Osteocyte (in vitro differentiated cells): Measurements from ENCODE around the gene C5. TPM values are rescaled to one million over a fixed set of nuclear protein-coding genes. Genes with fewer than 3 reads are reported as not detected.
A peak's percentile ranks its signal among the peaks of the same experiment; 100 is the strongest.

Experiments
- DNase-seq: peaks from one replicate; pipeline ENCODE4 v3.0.0; 2021; ENCODE audit warnings: mixed read lengths; ENCODE audit not compliant: unreplicated experiment; ENCODE audit errors: extremely low spot score
- H3K27ac Mint-ChIP-seq: one replicate; pipeline ENCODE4 v1.8.0; 2021; ENCODE audit warnings: mild to moderate bottlenecking, mixed read lengths; ENCODE audit not compliant: unreplicated experiment
- H3K27me3 Mint-ChIP-seq: one replicate; pipeline ENCODE4 v1.8.0; 2021; ENCODE audit warnings: mixed read lengths; ENCODE audit not compliant: unreplicated experiment
- H3K36me3 Mint-ChIP-seq: one replicate; pipeline ENCODE4 v1.8.0; 2021; ENCODE audit warnings: mixed read lengths; ENCODE audit not compliant: unreplicated experiment
- H3K4me1 Mint-ChIP-seq: one replicate; pipeline ENCODE4 v1.8.0; 2021; ENCODE audit warnings: mixed read lengths; ENCODE audit not compliant: unreplicated experiment
- H3K4me3 Mint-ChIP-seq: one replicate; pipeline ENCODE4 v1.8.0; 2021; ENCODE audit warnings: mild to moderate bottlenecking, moderate library complexity, mixed read lengths; ENCODE audit not compliant: unreplicated experiment
- H3K9me3 Mint-ChIP-seq: one replicate; pipeline ENCODE4 v1.8.0; 2021; ENCODE audit warnings: mixed read lengths; ENCODE audit not compliant: unreplicated experiment
- CTCF ChIP-seq: fragments of 200-600 bp; sonication (generic); IDR thresholded peaks from 2 replicates; pipeline ENCODE4 v1.5.0; 2021; ENCODE audit warnings: antibody characterized with exemption, mild to moderate bottlenecking, moderate library complexity
- total RNA-seq: library from RNA; stranded (reverse); gene quantifications from 2 replicates; pipeline ENCODE4 v1.2.1, GENCODE V29; 2021

The C5 gene
- total RNA-seq, 1 donor from 2014 or later, result 6.3 TPM

GRCh38 chr9:120913647-120914264 lies 136.3 kb downstream of the C5 start:
- TF ChIP-seq CTCF, result no peak
- Mint-ChIP-seq H3K4me3 (no peak overlapping the region), H3K27ac (peak overlapping the region; percentile 27), H3K36me3 (peaks cover 19% of the 10 kb centered on the region), H3K9me3 (peaks cover 4% of the 10 kb centered on the region), H3K27me3 (no peaks in the 10 kb centered on the region), H3K4me1 (peaks cover 48% of the 10 kb centered on the region)
- DNase-seq, result no peak

DNA sequence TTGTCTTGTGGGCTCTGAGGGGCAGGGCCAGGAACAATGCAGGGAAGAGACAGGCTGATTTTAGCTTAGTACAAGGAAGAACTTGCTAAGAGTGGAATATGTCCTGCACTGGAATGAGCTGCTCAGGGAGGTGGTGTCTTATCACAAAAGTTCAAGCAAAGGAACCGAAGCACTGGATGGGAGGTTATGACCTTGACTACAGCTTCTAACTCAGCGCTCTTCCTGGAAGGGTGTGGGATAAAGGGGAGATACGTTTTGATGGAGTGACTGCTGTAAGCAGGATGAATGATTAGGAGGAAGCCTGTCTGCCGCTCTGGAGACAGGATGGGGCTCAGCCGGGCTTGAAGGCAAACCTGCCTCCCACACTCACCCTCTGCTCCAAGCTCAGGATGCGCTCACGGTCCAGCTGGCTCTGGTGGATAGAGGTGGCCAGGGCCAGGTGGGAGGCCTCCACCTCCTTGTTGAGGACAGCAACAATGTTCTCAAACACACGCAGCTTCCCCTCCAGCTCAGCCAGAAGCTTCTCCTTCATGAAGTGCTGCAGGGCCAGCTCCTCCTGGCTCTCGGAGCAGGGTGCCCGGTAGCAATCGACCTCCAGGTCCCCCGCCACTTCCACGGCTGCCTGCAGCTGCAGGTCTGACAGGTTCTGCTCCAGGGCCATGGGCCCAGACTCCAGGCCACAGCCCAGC lies 137.0 kb downstream of the C5 start:
- Mint-ChIP-seq H3K9me3 (peaks cover 4% of the 10 kb centered on the region), H3K27me3 (no peaks in the 10 kb centered on the region)
- TF ChIP-seq CTCF, result no peak

GRCh38 chr9:120911295-120911837 lies 138.7 kb downstream of the C5 start:
- H3K27me3 Mint-ChIP-seq, result no peaks in the 10 kb centered on the region
- no peak for TF ChIP-seq CTCF
- peaks cover 26% of the 10 kb centered on the region for H3K4me1 Mint-ChIP-seq
- H3K4me3 Mint-ChIP-seq, result no peak overlapping the region
- no peak for DNase-seq
- no peaks in the 10 kb centered on the region for H3K9me3 Mint-ChIP-seq
- H3K27ac Mint-ChIP-seq, result no peak overlapping the region
- H3K36me3 Mint-ChIP-seq, result peaks cover 15% of the 10 kb centered on the region

More for the DNA sequence above, 137.0 kb downstream of the C5 start:
- DNase-seq, result no peak
- Mint-ChIP-seq H3K36me3 (peaks cover 19% of the 10 kb centered on the region), H3K27ac (peak overlapping the region; percentile 35), H3K4me3 (no peak overlapping the region), H3K4me1 (peaks cover 43% of the 10 kb centered on the region)

DNA sequence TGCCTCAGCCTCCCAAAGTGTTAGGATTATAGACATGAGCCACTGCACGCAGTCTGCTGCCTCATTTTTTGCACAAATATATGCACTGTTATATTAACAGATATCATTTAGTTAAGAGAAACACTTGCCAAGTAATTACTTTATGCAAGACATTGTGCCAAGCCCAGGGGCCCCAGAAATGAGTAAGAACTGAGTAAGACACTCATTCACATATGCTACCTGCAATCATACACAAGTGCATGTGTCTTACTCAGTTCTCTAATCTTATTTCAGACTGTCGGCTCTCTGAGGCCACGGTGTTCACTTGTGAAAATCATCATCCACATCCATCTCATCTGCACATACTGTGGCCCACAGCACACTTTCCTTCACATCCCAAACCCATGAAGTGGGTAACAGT lies 139.4 kb downstream of the C5 start:
- TF ChIP-seq CTCF, result no peak
- DNase-seq, result no peak
- peak overlapping the region; percentile 23 for H3K27ac Mint-ChIP-seq
- no peak overlapping the region for H3K4me3 Mint-ChIP-seq
- no peaks in the 10 kb centered on the region for H3K27me3 Mint-ChIP-seq
- no peaks in the 10 kb centered on the region for H3K9me3 Mint-ChIP-seq
- H3K4me1 Mint-ChIP-seq, result peaks cover 20% of the 10 kb centered on the region
- H3K36me3 Mint-ChIP-seq, result peaks cover 15% of the 10 kb centered on the region

DNA sequence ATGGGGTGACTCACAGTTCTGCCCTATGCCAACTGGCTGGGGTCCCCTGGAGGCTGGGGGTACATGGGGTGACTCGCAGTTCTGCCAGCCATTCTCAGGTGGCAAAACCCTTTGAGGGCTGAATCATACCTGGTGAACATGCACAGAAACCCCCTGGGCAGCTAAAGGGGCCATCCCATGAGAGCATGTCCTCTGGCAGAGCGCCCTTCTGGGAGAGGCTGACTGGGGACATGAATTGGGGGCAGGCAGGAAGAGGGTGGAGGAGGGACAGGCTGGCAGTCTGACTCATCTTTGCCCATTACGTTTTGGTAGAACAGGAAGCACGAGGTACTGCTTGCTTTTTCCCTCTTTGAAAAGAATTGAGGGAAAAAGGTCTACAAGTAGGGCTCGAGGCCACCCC lies 140.2 kb downstream of the C5 start:
- Mint-ChIP-seq H3K4me1 (peaks cover 17% of the 10 kb centered on the region), H3K27me3 (no peaks in the 10 kb centered on the region), H3K36me3 (peaks cover 16% of the 10 kb centered on the region), H3K27ac (no peak overlapping the region), H3K4me3 (no peak overlapping the region), H3K9me3 (no peaks in the 10 kb centered on the region)
- DNase-seq, result no peak
- TF ChIP-seq CTCF, result no peak
